HFF-Myc (cell line): Measurements from ENCODE around the gene SPC24.
"Not testable (repeated sequence)": the region's sequence is repeated elsewhere in the genome, so short reads cannot be mapped to it uniquely, and the experiment has no call there.

ENCODE experiments used
- DNase-seq: peaks from one replicate; pipeline ENCODE4 v3.0.0-alpha.2; 2011; ENCODE audit warnings: low read depth; ENCODE audit errors: extremely low read depth
- H3K4me3 ChIP-seq: replicated peaks from 2 replicates; pipeline ENCODE4 v1.5.1; 2011; ENCODE audit warnings: low read depth, mild to moderate bottlenecking, control low read depth, low read length
- CTCF ChIP-seq: IDR thresholded peaks from 2 replicates; pipeline ENCODE4 v1.5.1; 2012; ENCODE audit warnings: mild to moderate bottlenecking, low read depth, low read length, control low read depth; ENCODE audit errors: missing control alignments

Gene SPC24

GRCh38 chr19:11123114-11123513 is 32.5 kb downstream of the SPC24 start:
- TF ChIP-seq CTCF = no peak
- no peak for DNase-seq
- no peak overlapping the region for H3K4me3 ChIP-seq

- H3K4me3 ChIP-seq, DNase-seq: not testable (repeated sequence)
These were observed 33.6 kb downstream of the SPC24 start for GRCh38 chr19:11121963-11122362.

- TF ChIP-seq CTCF = no peak
- H3K4me3 ChIP-seq = no peak overlapping the region
- DNase-seq = no peak
These were observed 39.1 kb downstream of the SPC24 start for GRCh38 chr19:11116507-11116906.

GRCh38 chr19:11115895-11116446 is 39.6 kb downstream of the SPC24 start:
- no peak overlapping the region for H3K4me3 ChIP-seq
- TF ChIP-seq CTCF = no peak
- no peak for DNase-seq

- H3K4me3 ChIP-seq = no peak overlapping the region
- TF ChIP-seq CTCF = no peak
- DNase-seq = no peak
These were observed 40.5 kb downstream of the SPC24 start for GRCh38 chr19:11115042-11115441.

- TF ChIP-seq CTCF = no peak
- no peak for DNase-seq
- H3K4me3 ChIP-seq = no peak overlapping the region
These were observed 42.4 kb downstream of the SPC24 start for GRCh38 chr19:11113140-11113708.

- no peak overlapping the region for H3K4me3 ChIP-seq
- no peak for DNase-seq
- no peak for TF ChIP-seq CTCF
These were observed 43.8 kb downstream of the SPC24 start for GRCh38 chr19:11111771-11112144.
